HepG2 (cell line): ENCODE measurements around the gene CORO1C. TPM values are rescaled to one million over a fixed set of nuclear protein-coding genes. Genes with fewer than 3 reads are reported as not detected.

Experiments used
- ERF ChIP-seq: IDR thresholded peaks from 2 replicates; pipeline ENCODE4 v1.6.1; 2018; ENCODE audit warnings: missing biosample characterization, missing genetic modification reagents
- ETV5 ChIP-seq: IDR thresholded peaks from 2 replicates; pipeline ENCODE4 v1.6.1; 2018; ENCODE audit warnings: missing biosample characterization, missing genetic modification reagents, inconsistent platforms, borderline replicate concordance
- KDM5B ChIP-seq: sonication (generic); formaldehyde crosslinking; IDR thresholded peaks from 2 replicates; pipeline ENCODE4 v1.4.0; 2020; ENCODE audit warnings: missing genetic modification reagents, mild to moderate bottlenecking, borderline replicate concordance
- NR2F1 ChIP-seq, 2 experiments: fragments of 450-650 bp in 1 of 2; formaldehyde crosslinking in 1 of 2; IDR thresholded peaks; 2 replicates each; pipeline versions ENCODE4 v1.5.0 to v1.6.1; 2016 to 2020; ENCODE audit warnings: mild to moderate bottlenecking in 1 of 2, missing compliant biosample characterization in 1 of 2, missing genetic modification reagents in 1 of 2, moderate library complexity in 1 of 2
- PAX8 ChIP-seq: sonication (generic); formaldehyde crosslinking; IDR thresholded peaks from 2 replicates; pipeline ENCODE4 v1.8.0; 2022; ENCODE audit warnings: mild to moderate bottlenecking, missing genetic modification reagents, borderline replicate concordance
- PHF8 ChIP-seq: sonication (generic); formaldehyde crosslinking; IDR thresholded peaks from 2 replicates; pipeline ENCODE4 v1.5.0; 2020; ENCODE audit warnings: missing genetic modification reagents
- RARA ChIP-seq: IDR thresholded peaks from 2 replicates; pipeline ENCODE4 v1.6.1; 2016; ENCODE audit warnings: missing genetic modification reagents, missing compliant biosample characterization
- SP1 ChIP-seq, 2 experiments: fragments of 450-650 bp in 1 of 2; sonication (generic) in 1 of 2; formaldehyde crosslinking in 1 of 2; IDR thresholded peaks; 2 replicates each; pipeline versions ENCODE4 v1.4.0 to v1.6.1; 2016 to 2020; ENCODE audit warnings: missing genetic modification reagents in 1 of 2
- SPEN ChIP-seq: sonication (generic); formaldehyde crosslinking; IDR thresholded peaks from 2 replicates; pipeline ENCODE4 v1.5.1; 2020; ENCODE audit warnings: low read depth, mild to moderate bottlenecking, missing genetic modification reagents
- TCF7 ChIP-seq: sonication (generic); IDR thresholded peaks from 2 replicates; pipeline ENCODE4 v1.6.1; 2016; ENCODE audit warnings: antibody characterized with exemption, low read depth
- TOE1 ChIP-seq: sonication (generic); formaldehyde crosslinking; IDR thresholded peaks from 2 replicates; pipeline ENCODE4 v1.4.0; 2020; ENCODE audit warnings: mild to moderate bottlenecking, missing genetic modification reagents
- XRCC5 ChIP-seq: fragments of 200-400 bp; formaldehyde crosslinking; optimal IDR thresholded peaks from 2 replicates; pipeline ENCODE3; 2017; ENCODE audit warnings: mild to moderate bottlenecking, low read length
- ZBTB7B ChIP-seq: sonication (generic); formaldehyde crosslinking; IDR thresholded peaks from 2 replicates; pipeline ENCODE4 v1.4.0; 2020; ENCODE audit warnings: missing genetic modification reagents
- ZNF234 ChIP-seq: sonication (generic); formaldehyde crosslinking; conservative IDR thresholded peaks from 2 replicates; pipeline ENCODE4 v1.5.1; 2020; ENCODE audit warnings: mild to moderate bottlenecking, missing genetic modification reagents
- ZNF3 ChIP-seq: IDR thresholded peaks from 2 replicates; pipeline ENCODE4 v1.7.0; 2017; ENCODE audit warnings: inconsistent platforms
- ZNF441 ChIP-seq: sonication (generic); formaldehyde crosslinking; IDR thresholded peaks from 2 replicates; pipeline ENCODE4 v1.7.0; 2021; ENCODE audit warnings: missing genetic modification reagents, borderline replicate concordance
- ZNF501 ChIP-seq: sonication (generic); formaldehyde crosslinking; IDR thresholded peaks from 2 replicates; pipeline ENCODE4 v1.5.1; 2020; ENCODE audit warnings: mild to moderate bottlenecking, moderate library complexity, missing genetic modification reagents
- ZNF563 ChIP-seq: sonication (generic); formaldehyde crosslinking; IDR thresholded peaks from 2 replicates; pipeline ENCODE4 v1.8.0; 2022; ENCODE audit warnings: mild to moderate bottlenecking, moderate library complexity, missing genetic modification reagents
- ZNF746 ChIP-seq: sonication (generic); formaldehyde crosslinking; IDR thresholded peaks from 2 replicates; pipeline ENCODE4 v1.8.0; 2022; ENCODE audit warnings: mild to moderate bottlenecking, missing genetic modification reagents
- polyA plus RNA-seq, 8 experiments: library from polyadenylated mRNA; depleted of rRNA in 3 of 8; stranded (reverse) in 7 of 8; unstranded in 1 of 8; fragments of >200 nt; fragmentation: Illumina TruSeq in 4 of 8; extraction: Trizol in 4 of 8; gene quantifications; 2 replicates each; pipeline versions ENCODE4 v1.2.1 to v1.2.3, GENCODE V29; 2011 to 2016; ENCODE audit warnings: low read depth in 4 of 8, missing spikeins in 1 of 8, mixed read lengths in 1 of 8; ENCODE audit not compliant: insufficient read depth in 1 of 8
- total RNA-seq, 5 experiments: library from RNA; depleted of rRNA; stranded (reverse); fragments of >200 nt; fragmentation: Illumina TruSeq; extraction: Trizol; gene quantifications; 2 replicates each; pipeline ENCODE4 v1.2.3, GENCODE V29; 2016; ENCODE audit warnings: low read depth in 1 of 5
- TF ChIP-seq, protein P1 (sequence below): sonication (generic); formaldehyde crosslinking; IDR thresholded peaks from 2 replicates; pipeline ENCODE4 v1.8.0; 2022; ENCODE audit warnings: mild to moderate bottlenecking, missing genetic modification reagents, borderline replicate concordance
- TF ChIP-seq, protein P2 (sequence below): sonication (generic); formaldehyde crosslinking; IDR thresholded peaks from 2 replicates; pipeline ENCODE4 v1.8.0; 2022; ENCODE audit warnings: missing genetic modification reagents, mild to moderate bottlenecking, borderline replicate concordance
- TF ChIP-seq, protein P3 (sequence below): sonication (generic); formaldehyde crosslinking; IDR thresholded peaks from 2 replicates; pipeline ENCODE4 v1.8.0; 2022; ENCODE audit warnings: missing genetic modification reagents, low read depth, mild to moderate bottlenecking, borderline replicate concordance
- TF ChIP-seq, protein P4 (sequence below): sonication (generic); formaldehyde crosslinking; IDR thresholded peaks from 2 replicates; pipeline ENCODE4 v1.5.1; 2020; ENCODE audit warnings: missing genetic modification reagents, mild to moderate bottlenecking, borderline replicate concordance

The CORO1C gene
- total and polyA plus RNA-seq, 2 of the 13 experiments (the other 11 are each of a cell fraction or from before 2014, with no cell fraction given): 73.7 to 131 TPM

DNA sequence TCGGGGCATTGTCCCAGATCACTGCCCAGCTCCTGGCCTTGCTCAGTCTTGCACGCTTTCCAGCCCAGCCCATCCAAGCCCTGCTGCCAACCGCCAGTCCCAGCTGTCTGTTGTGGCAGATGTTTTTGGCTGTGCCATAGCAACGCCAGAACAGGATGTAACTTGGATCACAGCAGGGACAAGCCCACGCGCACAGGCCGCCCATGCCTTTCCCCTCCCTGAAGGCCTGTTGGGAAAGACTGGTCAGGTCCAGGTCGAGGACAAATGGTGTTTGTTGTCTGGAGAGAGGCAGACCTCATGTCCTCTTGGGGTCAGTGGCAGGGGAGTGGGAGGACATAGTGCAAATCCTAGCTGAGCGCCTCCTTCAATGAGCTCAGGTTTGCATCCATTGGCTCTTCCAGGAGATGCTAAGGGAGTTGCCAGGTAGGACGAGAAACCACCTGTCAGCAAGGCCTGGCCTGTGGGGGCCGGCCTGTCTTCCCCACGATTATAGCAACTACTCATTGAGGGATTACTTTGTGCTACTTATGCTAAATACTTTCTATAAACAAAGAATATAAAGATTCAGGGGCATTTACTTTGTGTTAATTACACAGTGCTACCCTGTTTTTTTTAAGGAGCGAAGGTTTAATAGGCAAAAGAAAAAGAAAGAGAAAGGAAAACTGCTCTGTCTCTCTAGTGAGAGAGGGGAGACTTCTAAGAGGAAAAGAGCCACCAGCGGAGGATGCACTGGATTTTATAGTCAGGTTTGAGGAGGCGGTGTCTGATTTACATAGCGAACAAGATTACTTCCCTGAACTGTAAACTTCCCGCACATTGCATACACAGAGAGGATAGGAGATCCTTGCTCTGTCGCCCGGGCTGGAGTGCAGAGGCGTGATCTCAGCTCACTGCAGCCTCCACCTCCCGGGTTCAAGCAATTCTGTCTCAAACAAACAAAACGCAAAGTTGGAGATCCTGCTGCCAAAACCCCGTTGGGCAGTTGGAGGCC is 42.8 kb upstream of the CORO1C start (continued):
- TF ChIP-seq PAX8 (CRISPR knock-in tag) (no peak), ZNF746 (CRISPR knock-in tag) (peak; percentile 49; the same call in 1 of the 2 replicates), RARA (CRISPR knock-in tag) (peak; percentile 99), NR2F1 (CRISPR knock-in tag; IDR thresholded peaks at IDR 0.05) (peak; percentile 82 to 87), ETV5 (peak; percentile 88), TOE1 (CRISPR knock-in tag) (no peak), TCF7 (peak; percentile 30; the same call in 1 of the 2 replicates), SPEN (peak; percentile 66), ZBTB7B (peak; percentile 72), SP1 (IDR thresholded peaks at IDR 0.05) (no peak), SP1 (CRISPR knock-in tag; IDR thresholded peaks at IDR 0.05) (0 out of 2 replicates have a peak, but pooled peaks have one; percentile 34), PHF8 (CRISPR knock-in tag) (no peak), KDM5B (CRISPR knock-in tag) (peak; percentile 62; the same call in 1 of the 2 replicates), ZNF563 (CRISPR knock-in tag) (peak; percentile 33; the same call in 1 of the 2 replicates), ZNF3 (CRISPR knock-in tag) (no peak), ZNF234 (CRISPR knock-in tag) (no peak), XRCC5 (peak; percentile 65), ZNF501 (CRISPR knock-in tag) (no peak), ERF (peak; percentile 75; the same call in 1 of the 2 replicates), ZNF441 (0 out of 2 replicates have a peak, but pooled peaks have one; percentile 33)
- TF ChIP-seq, protein P1, sequence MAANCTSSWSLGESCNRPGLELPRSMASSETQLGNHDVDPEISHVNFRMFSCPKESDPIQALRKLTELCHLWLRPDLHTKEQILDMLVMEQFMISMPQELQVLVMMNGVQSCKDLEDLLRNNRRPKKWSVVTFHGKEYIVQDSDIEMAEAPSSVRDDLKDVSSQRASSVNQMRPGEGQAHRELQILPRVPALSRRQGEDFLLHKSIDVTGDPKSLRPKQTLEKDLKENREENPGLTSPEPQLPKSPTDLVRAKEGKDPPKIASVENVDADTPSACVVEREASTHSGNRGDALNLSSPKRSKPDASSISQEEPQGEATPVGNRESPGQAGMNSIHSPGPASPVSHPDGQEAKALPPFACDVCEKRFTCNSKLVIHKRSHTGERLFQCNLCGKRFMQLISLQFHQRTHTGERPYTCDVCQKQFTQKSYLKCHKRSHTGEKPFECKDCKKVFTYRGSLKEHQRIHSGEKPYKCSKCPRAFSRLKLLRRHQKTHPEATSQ (CRISPR knock-in tag): no peak
- TF ChIP-seq, protein P2, sequence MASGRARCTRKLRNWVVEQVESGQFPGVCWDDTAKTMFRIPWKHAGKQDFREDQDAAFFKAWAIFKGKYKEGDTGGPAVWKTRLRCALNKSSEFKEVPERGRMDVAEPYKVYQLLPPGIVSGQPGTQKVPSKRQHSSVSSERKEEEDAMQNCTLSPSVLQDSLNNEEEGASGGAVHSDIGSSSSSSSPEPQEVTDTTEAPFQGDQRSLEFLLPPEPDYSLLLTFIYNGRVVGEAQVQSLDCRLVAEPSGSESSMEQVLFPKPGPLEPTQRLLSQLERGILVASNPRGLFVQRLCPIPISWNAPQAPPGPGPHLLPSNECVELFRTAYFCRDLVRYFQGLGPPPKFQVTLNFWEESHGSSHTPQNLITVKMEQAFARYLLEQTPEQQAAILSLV (CRISPR knock-in tag): no peak; the same call in 1 of the 2 replicates
- TF ChIP-seq, protein P3, sequence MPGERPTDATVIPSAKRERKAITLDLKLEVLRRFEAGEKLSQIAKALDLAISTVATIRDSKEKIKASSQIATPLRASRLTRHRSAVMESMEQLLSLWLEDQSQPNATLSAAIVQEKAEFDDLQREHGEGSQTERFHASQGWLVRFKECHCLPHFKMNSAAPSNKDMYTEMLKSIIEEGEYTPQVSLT (CRISPR knock-in tag): no peak
- TF ChIP-seq, protein P4, sequence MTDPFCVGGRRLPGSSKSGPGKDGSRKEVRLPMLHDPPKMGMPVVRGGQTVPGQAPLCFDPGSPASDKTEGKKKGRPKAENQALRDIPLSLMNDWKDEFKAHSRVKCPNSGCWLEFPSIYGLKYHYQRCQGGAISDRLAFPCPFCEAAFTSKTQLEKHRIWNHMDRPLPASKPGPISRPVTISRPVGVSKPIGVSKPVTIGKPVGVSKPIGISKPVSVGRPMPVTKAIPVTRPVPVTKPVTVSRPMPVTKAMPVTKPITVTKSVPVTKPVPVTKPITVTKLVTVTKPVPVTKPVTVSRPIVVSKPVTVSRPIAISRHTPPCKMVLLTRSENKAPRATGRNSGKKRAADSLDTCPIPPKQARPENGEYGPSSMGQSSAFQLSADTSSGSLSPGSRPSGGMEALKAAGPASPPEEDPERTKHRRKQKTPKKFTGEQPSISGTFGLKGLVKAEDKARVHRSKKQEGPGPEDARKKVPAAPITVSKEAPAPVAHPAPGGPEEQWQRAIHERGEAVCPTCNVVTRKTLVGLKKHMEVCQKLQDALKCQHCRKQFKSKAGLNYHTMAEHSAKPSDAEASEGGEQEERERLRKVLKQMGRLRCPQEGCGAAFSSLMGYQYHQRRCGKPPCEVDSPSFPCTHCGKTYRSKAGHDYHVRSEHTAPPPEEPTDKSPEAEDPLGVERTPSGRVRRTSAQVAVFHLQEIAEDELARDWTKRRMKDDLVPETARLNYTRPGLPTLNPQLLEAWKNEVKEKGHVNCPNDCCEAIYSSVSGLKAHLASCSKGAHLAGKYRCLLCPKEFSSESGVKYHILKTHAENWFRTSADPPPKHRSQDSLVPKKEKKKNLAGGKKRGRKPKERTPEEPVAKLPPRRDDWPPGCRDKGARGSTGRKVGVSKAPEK (CRISPR knock-in tag): no peak
